ENCODE measurements around the gene MAP2K7. TPM values are rescaled to one million over a fixed set of nuclear protein-coding genes. Genes with fewer than 3 reads are reported as not detected.
"Not testable (repeated sequence)": the region's sequence is repeated elsewhere in the genome, so short reads cannot be mapped to it uniquely, and the experiment has no call there.

The MAP2K7 gene
- total and polyA plus RNA-seq, 2 of the 4 experiments (the other 2 are of a cell fraction), result 4.1 to 15.6 TPM

GRCh38 chr19:7859087-7859486 lies 44.6 kb upstream of the MAP2K7 start:
- H3K4ac ChIP-seq (ENCODE audit: low read depth, low read length); H3K18ac ChIP-seq (ENCODE audit: low read depth, low read length); H4K91ac ChIP-seq (ENCODE audit: insufficient read depth, low read depth, low read length); DNase-seq; H2AK9ac ChIP-seq (replicated peaks; ENCODE audit: low read depth, low read length, poor library complexity); H2AK5ac ChIP-seq (ENCODE audit: low read depth, low read length); H3K79me1 ChIP-seq (ENCODE audit: low read depth in 1 of 2, low read length in 2 of 2); H3K27me3 ChIP-seq (ENCODE audit: control insufficient read depth, insufficient read depth, low read length); H2BK15ac ChIP-seq (ENCODE audit: low read depth, low read length); H4K20me1 ChIP-seq (ENCODE audit: insufficient read depth, low read length); in situ Hi-C loops (cut with MboI; ENCODE audit: low sequenced_read_pairs); H3K9ac ChIP-seq (ENCODE audit: low read depth, low read length); H4K5ac ChIP-seq (ENCODE audit: low read depth, low read length); POLR2A ChIA-PET (ENCODE audit: unreplicated experiment); H2BK5ac ChIP-seq (ENCODE audit: low read depth, low read length, poor library complexity, severe bottlenecking); ATAC-seq (ENCODE audit: low read depth); H3K9me1 ChIP-seq (ENCODE audit: insufficient read depth, low read length); H3K4me2 ChIP-seq (ENCODE audit: low read depth, low read length); H3K14ac ChIP-seq (replicated peaks; ENCODE audit: low read depth, low read length); H2AFZ ChIP-seq (replicated peaks; ENCODE audit: low read length, poor library complexity); H2BK20ac ChIP-seq (ENCODE audit: low read depth, low read length); H3K56ac ChIP-seq (ENCODE audit: extremely low read depth, insufficient read depth, low read length); H3K36me3 ChIP-seq (ENCODE audit: control insufficient read depth, insufficient read depth, low read length); H3K4me3 ChIP-seq (ENCODE audit: insufficient read depth, low read depth, low read length); BruUV-seq (replicated peaks); intact Hi-C loops (cut with micrococcal nuclease); H3K4me1 ChIP-seq (ENCODE audit: control insufficient read depth, insufficient read depth, low read length); dilution Hi-C loops (cut with HindIII; ENCODE audit: low sequenced_read_pairs, unreplicated experiment); H3K9me3 ChIP-seq (ENCODE audit: control insufficient read depth, insufficient read depth, low read length); H3K27ac ChIP-seq (ENCODE audit: insufficient read depth, low read length); H3K23ac ChIP-seq (ENCODE audit: low read depth, low read length); H2BK120ac ChIP-seq (ENCODE audit: low read depth, low read length); CTCF ChIA-PET; H4K8ac ChIP-seq (ENCODE audit: low read depth in 2 of 2, low read length in 2 of 2): not testable (repeated sequence)
- WGBS, 2 experiments (ENCODE audit: extremely low coverage in 2 of 2, insufficient read length in 1 of 2), result no CpG with 5 or more reads among the region's 8 CpGs
